HepG2 (cell line): ENCODE data around the gene RACGAP1. TPM values are rescaled to one million over a fixed set of nuclear protein-coding genes. Genes with fewer than 3 reads are reported as not detected.

Experiments
- ARNT ChIP-seq: fragments of 450-650 bp; IDR thresholded peaks from 2 replicates; pipeline ENCODE4 v1.6.1; 2017
- DPF2 ChIP-seq: sonication (generic); formaldehyde crosslinking; IDR thresholded peaks from 2 replicates; pipeline ENCODE4 v1.4.0; 2020; ENCODE audit warnings: mild to moderate bottlenecking, low read depth, missing genetic modification reagents, borderline replicate concordance
- FOSL2 ChIP-seq: sonication (generic); formaldehyde crosslinking; IDR thresholded peaks from 2 replicates; pipeline ENCODE4 v1.4.0; 2020; ENCODE audit warnings: missing genetic modification reagents
- MAZ ChIP-seq, 2 experiments: sonication (generic) in 1 of 2; formaldehyde crosslinking in 1 of 2; IDR thresholded peaks; 2 replicates each; pipeline versions ENCODE4 v1.5.0 to v1.6.1; 2012 to 2020; ENCODE audit warnings: low read depth in 2 of 2, mild to moderate bottlenecking in 2 of 2, borderline replicate concordance in 1 of 2, improper control_type of control experiment in 1 of 2, low read length in 1 of 2, missing genetic modification reagents in 1 of 2, moderate library complexity in 1 of 2
- POGZ ChIP-seq: sonication (generic); formaldehyde crosslinking; IDR thresholded peaks from 2 replicates; pipeline ENCODE4 v1.4.0; 2020; ENCODE audit warnings: mild to moderate bottlenecking, missing genetic modification reagents
- PPARG ChIP-seq: conservative IDR thresholded peaks from 2 replicates; pipeline ENCODE4 v1.6.1; 2016; ENCODE audit warnings: missing biosample characterization, missing genetic modification reagents
- REPIN1 ChIP-seq: sonication (generic); formaldehyde crosslinking; IDR thresholded peaks from 2 replicates; pipeline ENCODE4 v1.8.0; 2022; ENCODE audit warnings: missing genetic modification reagents, low read depth, mild to moderate bottlenecking, borderline replicate concordance
- SNAPC4 ChIP-seq: sonication (generic); formaldehyde crosslinking; IDR thresholded peaks from 2 replicates; pipeline ENCODE4 v1.4.0; 2020; ENCODE audit warnings: mild to moderate bottlenecking, missing genetic modification reagents
- TBX2 ChIP-seq: sonication (generic); formaldehyde crosslinking; IDR thresholded peaks from 2 replicates; pipeline ENCODE4 v1.5.0; 2020; ENCODE audit warnings: missing genetic modification reagents, mild to moderate bottlenecking, borderline replicate concordance
- THYN1 ChIP-seq: sonication (generic); formaldehyde crosslinking; IDR thresholded peaks from 2 replicates; pipeline ENCODE4 v1.8.1; 2023; ENCODE audit warnings: low read depth, mild to moderate bottlenecking, moderate library complexity, missing genetic modification reagents, borderline replicate concordance
- ZBTB4 ChIP-seq: sonication (generic); formaldehyde crosslinking; IDR thresholded peaks from 2 replicates; pipeline ENCODE4 v1.4.0; 2020; ENCODE audit warnings: missing genetic modification reagents, mild to moderate bottlenecking, borderline replicate concordance
- ZMYM3 ChIP-seq: sonication (generic); formaldehyde crosslinking; IDR thresholded peaks from 2 replicates; pipeline ENCODE4 v1.5.1; 2020; ENCODE audit warnings: mild to moderate bottlenecking, missing genetic modification reagents
- ZNF121 ChIP-seq: sonication (generic); formaldehyde crosslinking; IDR thresholded peaks from 2 replicates; pipeline ENCODE4 v1.5.0; 2020; ENCODE audit warnings: mild to moderate bottlenecking, missing genetic modification reagents
- ZNF543 ChIP-seq: sonication (generic); formaldehyde crosslinking; IDR thresholded peaks from 2 replicates; pipeline ENCODE4 v1.4.0; 2020; ENCODE audit warnings: mild to moderate bottlenecking, missing genetic modification reagents
- ZNF607 ChIP-seq: sonication (generic); formaldehyde crosslinking; IDR thresholded peaks from 2 replicates; pipeline ENCODE4 v1.5.1; 2020; ENCODE audit warnings: missing genetic modification reagents, mild to moderate bottlenecking, borderline replicate concordance
- ZNF674 ChIP-seq: sonication (generic); formaldehyde crosslinking; IDR thresholded peaks from 2 replicates; pipeline ENCODE4 v1.5.0; 2020; ENCODE audit warnings: low read depth, mild to moderate bottlenecking, missing genetic modification reagents
- ZNF761 ChIP-seq: sonication (generic); formaldehyde crosslinking; conservative IDR thresholded peaks from 2 replicates; pipeline ENCODE4 v1.4.0; 2020; ENCODE audit warnings: mild to moderate bottlenecking, missing genetic modification reagents
- ZNF891 ChIP-seq: sonication (generic); formaldehyde crosslinking; IDR thresholded peaks from 2 replicates; pipeline ENCODE4 v1.5.0; 2020; ENCODE audit warnings: mild to moderate bottlenecking, missing genetic modification reagents
- polyA plus RNA-seq, 8 experiments: library from polyadenylated mRNA; depleted of rRNA in 3 of 8; stranded (reverse) in 7 of 8; unstranded in 1 of 8; fragments of >200 nt; fragmentation: Illumina TruSeq in 4 of 8; extraction: Trizol in 4 of 8; gene quantifications; 2 replicates each; pipeline versions ENCODE4 v1.2.1 to v1.2.3, GENCODE V29; 2011 to 2016; ENCODE audit warnings: low read depth in 4 of 8, missing spikeins in 1 of 8, mixed read lengths in 1 of 8; ENCODE audit not compliant: insufficient read depth in 1 of 8
- total RNA-seq, 5 experiments: library from RNA; depleted of rRNA; stranded (reverse); fragments of >200 nt; fragmentation: Illumina TruSeq; extraction: Trizol; gene quantifications; 2 replicates each; pipeline ENCODE4 v1.2.3, GENCODE V29; 2016; ENCODE audit warnings: low read depth in 1 of 5

The RACGAP1 gene
- total and polyA plus RNA-seq, 2 of the 13 experiments (the other 11 are each of a cell fraction or from before 2014, with no cell fraction given), result 16.7 to 57.9 TPM

- TF ChIP-seq ZBTB4 (peak; percentile 80), FOSL2 (CRISPR knock-in tag) (0 out of 2 replicates have a peak, but pooled peaks have one; percentile 19), POGZ (CRISPR knock-in tag) (peak; percentile 46; the same call in 1 of the 2 replicates), ARNT (no peak), DPF2 (CRISPR knock-in tag) (no peak), TBX2 (peak; percentile 63; the same call in 1 of the 2 replicates), ZNF121 (CRISPR knock-in tag) (no peak), ZNF543 (CRISPR knock-in tag) (peak; percentile 75; the same call in 1 of the 2 replicates), SNAPC4 (no peak), THYN1 (CRISPR knock-in tag) (no peak), MAZ (IDR thresholded peaks at IDR 0.05; ENCODE audit: borderline replicate concordance, low read depth, low read length) (no peak), MAZ (CRISPR knock-in tag; IDR thresholded peaks at IDR 0.05; ENCODE audit: low read depth) (peak; percentile 61), ZNF674 (CRISPR knock-in tag) (0 out of 2 replicates have a peak, but pooled peaks have one; percentile 70), ZNF891 (CRISPR knock-in tag) (peak; percentile 75), PPARG (CRISPR knock-in tag) (no peak; the same call in 1 of the 2 replicates), ZNF761 (CRISPR knock-in tag) (peak; percentile 88), ZNF607 (CRISPR knock-in tag) (0 out of 2 replicates have a peak, but pooled peaks have one; percentile 32), ZMYM3 (CRISPR knock-in tag) (no peak), REPIN1 (CRISPR knock-in tag) (no peak)
Observed at GRCh38 chr12:49967042-49967776, 58.1 kb downstream of the RACGAP1 start (continued).
